Measurements from ENCODE around the gene PCDH9. TPM values are rescaled to one million over a fixed set of nuclear protein-coding genes. Genes with fewer than 3 reads are reported as not detected.

PCDH9 gene
- total RNA-seq, 1 donor from 2014 or later, result 4.2 TPM

DNA sequence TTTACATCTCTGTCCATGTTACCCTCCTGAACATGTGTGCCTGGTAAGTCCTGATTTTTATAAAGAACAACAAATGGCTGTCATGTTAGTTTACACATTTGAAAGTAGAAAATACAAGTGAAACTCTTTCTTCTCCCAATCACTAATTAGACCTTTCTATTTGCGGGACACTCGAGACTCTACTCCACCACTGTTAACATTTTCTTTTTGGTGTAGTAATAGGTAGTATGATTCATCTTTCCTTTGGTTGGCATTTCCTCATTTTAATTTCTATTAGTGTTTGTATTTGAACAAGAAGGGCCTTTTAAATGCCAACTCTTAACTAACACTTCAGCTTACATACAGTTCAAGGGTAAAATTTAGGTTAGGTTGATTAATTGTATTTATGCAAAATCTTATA lies 371.1 kb downstream of the PCDH9 start:
- DNase-seq (ENCODE audit: low spot score), result no peak

DNA sequence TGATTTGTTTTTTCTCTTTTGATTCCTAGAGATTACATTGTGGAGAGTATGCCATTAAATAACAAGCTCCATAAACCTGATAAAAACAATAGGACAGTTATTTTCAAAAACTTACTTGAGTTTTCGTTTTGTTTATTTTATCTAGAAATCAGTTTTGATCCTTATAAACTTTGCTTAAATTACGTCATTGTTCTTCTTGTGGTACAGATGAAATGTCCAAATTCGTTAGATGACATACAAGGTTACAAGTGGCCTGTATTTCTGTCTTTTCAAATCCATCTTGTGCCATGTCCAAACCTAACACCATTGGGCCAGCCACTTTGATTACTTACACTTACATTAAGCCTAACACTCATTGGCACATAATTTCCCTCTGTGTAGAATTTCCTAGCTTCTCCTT lies 372.0 kb downstream of the PCDH9 start:
- DNase-seq (ENCODE audit: low spot score), result no peak

DNA sequence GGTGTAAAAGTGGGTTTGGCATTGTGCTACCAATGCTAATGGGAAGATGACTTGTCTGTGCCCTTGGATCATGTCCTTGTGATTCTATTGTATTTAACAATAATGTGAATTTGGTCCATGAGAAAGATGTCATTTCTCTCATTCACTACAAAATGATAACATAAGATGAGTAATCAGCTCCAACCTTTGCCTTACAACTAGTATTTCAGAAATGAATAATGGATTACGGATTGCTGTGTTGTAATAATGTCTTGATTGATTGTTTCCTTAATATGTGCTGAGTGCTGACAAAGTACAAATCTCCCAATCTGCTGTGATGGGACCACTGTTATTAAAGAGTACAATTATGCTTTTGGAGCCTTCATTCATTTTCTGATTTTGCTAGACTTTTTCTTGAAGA lies 375.0 kb downstream of the PCDH9 start:
- DNase-seq (ENCODE audit: low spot score), result no peak

DNA sequence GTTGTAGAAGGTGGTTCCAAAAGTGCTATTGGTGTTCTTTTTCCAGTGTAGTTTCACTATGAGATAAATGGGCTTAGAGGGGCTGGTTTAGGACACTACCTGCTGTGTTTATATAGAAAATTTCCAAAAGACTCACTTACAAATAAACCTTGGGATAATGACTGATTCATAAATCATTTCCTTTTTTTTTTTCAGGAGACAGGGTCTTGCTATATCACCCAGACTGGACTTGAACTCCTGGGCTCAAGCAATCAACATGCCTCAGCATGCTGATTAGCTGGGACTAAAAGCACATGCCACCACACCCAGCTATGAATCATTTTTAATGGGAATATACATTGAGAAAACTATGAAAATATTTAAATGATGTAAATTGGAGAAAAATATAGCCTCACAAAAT lies 376.6 kb downstream of the PCDH9 start:
- no peak for DNase-seq (ENCODE audit: low spot score)

DNA sequence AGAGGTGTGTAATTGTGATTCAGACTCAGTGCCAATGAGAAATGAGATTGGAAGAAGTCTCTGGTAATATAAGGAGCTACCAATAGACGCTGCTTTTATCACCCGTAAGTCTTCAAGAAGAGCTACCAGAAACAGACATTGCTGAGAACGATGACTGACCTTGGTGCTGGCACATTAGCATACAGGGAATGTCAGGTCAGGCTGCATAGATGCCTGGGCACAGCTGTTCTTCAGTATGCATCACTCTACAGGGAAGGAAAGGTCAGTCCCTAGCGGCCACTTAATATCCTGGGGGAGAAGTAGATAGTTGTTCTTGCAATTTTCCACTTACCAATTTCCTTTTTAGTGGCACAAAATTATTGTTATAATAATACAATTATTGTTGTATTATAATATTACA lies 380.4 kb downstream of the PCDH9 start:
- no peak for DNase-seq (ENCODE audit: low spot score)

DNA sequence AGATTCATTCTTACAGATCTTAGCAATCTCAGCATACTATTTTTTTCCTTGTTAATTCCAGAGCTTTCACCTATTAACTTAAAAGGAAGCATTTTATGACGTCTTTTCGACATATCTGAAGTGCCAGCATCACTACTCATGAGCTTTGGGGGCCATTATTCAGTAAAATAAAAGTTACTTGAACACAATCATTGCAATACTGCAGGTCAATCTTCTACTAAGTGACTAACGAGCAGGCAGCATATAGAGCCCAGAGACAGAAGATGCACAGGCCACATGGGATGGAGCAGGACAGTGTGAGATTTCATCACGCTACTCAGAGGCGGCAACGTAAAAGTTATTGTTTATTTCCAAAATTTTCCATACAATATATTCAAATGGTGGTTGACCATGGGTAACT lies 382.6 kb downstream of the PCDH9 start:
- DNase-seq (ENCODE audit: low spot score), result no peak

DNA sequence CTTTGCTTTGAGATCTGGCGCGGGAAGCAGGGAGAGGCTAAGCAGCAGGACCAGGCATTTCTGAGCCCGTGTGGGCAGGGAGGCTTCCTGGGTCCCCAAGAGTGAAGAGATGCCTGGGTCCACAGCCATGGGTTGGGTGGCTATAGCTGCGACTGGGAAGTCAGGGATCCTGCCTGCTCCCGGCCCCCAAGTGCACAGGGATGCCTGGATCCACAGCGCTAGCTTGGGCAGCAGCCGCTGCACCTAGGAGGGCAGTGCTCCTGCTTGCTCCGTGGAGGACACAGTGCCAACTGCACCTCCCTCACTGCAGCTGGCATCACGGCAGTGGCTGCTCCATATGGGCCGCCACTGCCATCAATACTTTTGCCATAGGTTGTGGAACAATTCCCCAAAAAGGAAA lies 384.7 kb downstream of the PCDH9 start:
- DNase-seq (ENCODE audit: low spot score), result no peak

DNA sequence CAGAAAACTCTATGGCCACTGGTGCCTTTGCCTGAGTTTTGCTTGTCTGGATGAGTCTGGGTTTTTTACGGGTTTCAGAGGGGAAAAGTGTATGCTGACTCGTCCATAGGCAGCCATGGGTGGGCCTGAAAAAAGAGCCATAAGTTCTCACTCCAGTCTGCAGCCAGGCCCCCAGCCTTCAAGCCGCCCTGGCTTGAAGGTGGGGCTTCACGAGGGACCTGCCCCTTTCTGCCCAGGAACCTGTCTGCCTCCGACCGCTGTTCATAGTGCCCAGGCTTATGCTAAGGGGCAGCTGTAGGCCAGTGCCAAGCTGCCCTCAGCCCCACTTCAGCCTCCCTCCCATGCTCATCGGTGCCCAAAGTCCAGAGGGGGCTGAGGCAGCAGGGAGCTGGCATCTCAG lies 385.2 kb downstream of the PCDH9 start:
- DNase-seq (ENCODE audit: low spot score), result no peak

DNA sequence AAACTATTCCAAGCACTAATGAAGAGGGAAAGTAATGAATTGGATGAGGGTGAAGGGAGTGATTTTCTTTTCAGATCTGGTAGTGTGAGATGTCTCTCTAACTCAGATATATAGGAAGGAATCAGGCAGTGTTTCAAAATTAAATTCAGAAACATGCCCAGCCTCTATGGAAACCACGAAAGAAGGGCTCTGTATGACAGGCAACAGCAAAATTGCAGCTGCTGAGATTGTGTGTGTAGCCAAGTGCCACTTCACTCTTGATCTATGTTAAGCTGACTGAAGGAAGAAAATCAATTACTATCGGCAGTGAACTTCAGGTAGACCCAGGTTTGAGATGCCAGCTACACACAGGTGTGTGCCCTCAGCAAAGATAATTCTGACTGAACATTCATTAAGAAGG lies 387.4 kb downstream of the PCDH9 start:
- no peak for DNase-seq (ENCODE audit: low spot score)

DNA sequence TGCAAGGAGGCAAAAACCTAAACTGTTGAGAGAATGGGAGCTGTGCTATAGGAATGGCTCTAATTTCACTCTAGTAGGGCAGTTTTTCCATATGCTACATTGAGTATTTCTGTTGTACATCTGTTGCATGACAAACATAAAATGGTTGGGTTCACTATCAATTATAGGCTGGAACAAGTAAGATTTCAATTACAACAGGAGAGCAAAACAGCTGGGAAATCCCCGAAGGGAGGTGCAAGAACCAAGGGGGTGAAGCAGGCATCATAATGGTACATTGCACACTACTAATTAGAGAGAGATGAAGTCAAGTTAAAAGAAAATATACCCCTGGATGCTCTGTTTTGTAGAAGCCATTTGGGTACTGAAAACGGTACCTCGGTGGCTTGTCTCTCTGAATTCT lies 389.5 kb downstream of the PCDH9 start:
- DNase-seq (ENCODE audit: low spot score), result no peak

DNA sequence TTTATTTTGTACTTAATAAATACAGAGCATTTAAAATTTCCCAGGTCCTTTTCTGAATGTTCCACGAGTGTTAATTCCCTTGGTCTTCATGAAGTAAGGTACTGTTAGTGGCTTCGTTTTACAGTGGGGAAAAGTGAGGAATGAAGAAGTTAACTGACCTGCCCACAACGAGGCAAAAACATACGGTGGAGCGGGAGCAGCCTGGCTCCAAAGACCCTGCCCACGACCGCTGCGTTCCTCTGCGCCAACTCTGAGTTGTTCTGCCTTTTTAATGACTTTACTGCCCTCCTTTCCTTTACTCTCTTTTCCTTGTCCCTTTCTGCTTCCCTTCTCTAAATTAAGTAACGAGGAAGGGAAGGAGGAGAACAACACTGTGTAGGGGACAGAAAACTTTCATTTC lies 392.9 kb downstream of the PCDH9 start:
- no peak for DNase-seq (ENCODE audit: low spot score)

DNA sequence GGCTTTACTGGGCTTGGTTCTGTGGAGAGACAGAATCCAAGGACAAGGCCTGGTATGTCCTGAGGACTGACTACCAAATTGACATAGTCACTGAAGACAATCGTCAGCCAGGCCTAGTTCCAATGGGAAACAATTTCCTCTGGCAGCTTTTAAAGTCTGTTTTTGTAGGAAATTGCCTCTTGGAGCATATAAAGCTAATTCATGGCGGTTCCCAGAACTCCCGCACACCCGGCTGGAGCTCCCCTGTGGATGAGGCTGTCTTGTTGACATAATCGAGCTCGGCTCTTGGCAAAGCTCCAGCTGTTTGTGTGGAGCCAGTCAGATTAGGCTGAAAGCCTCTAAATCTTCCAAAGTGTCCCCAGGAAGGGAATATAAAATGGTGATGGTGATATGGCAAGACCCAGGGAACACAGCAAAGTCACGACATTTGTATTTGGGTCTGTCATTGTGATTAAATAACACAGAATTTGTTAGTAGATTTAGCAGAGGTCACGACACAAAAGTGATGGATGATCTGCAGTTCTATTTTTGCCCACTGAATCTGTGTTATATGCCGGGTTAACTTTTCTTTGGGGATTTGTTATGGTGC lies 395.0 kb downstream of the PCDH9 start:
- no peak for DNase-seq (ENCODE audit: low spot score)

DNA sequence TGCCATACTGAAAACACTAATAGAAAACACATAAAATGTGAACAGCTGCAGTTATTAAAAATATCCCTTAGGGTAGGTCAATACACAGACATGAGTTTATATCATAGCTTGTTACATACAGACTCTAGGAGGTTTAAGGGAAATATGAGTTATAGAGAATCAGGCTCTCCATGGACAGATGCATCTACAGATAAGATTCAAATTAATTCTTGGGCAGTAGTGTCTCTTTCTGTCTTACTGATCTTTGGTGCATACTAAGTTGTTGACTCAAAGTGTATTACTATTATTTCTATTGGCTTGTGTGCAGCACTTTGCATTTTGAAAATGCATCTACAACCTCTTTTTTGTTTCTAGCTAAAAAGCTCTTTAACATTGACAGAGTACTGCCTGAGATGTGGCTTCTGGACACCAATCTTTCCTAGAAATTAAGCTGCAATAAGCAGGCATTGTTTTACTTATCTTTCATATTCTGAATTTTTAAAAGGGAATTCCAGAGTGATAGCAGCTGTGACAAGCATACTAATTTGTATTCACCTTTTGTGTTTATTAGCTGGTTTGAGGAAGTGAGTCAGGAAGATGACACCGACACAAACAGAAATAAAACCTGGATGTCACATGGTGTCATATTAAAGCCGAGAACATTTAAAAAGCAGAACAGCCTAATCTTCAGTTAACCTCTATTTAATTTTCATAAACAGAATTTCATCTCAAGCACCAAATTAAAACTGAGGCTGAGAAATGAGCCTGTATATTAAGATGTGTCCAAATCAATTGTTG lies 399.0 kb downstream of the PCDH9 start:
- no peak for DNase-seq (ENCODE audit: low spot score)

DNA sequence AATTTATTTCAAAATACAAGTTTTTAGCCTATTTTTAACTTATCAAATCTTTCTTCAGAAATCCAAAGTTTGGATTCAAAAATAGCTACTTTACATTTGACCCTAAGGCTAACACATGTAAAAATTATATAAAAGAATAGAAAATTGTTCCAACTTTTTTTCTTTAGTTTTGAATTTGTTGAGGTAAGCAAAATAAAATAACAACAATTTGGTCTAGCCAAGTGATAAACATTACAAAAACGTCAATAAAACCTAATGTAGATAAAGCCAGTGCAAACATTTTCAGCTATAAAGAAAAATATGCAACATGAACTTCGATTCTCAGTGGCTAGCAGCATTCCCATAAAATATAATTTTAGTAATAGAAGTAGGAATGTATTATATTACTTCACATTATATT lies 400.3 kb downstream of the PCDH9 start:
- no peak for DNase-seq (ENCODE audit: low spot score)

DNA sequence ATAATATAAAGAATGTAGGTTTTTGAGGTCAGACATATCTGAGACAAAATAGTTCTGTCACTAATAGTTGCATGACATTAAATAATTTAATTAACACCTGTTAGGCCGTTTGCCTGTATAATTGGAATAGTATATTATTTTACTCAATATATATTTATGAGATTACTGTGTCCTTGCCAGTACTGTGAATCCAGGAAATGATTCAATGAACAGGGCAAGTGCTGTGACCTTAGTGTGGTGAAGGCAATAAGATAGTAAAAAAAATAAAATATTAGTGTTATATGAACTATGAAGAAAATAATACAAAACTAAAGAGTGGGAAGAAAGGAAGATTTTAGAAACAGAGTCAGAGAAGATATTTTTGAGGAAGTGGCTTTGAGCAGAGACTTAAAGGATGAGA lies 403.7 kb downstream of the PCDH9 start:
- no peak for DNase-seq (ENCODE audit: low spot score)

DNA sequence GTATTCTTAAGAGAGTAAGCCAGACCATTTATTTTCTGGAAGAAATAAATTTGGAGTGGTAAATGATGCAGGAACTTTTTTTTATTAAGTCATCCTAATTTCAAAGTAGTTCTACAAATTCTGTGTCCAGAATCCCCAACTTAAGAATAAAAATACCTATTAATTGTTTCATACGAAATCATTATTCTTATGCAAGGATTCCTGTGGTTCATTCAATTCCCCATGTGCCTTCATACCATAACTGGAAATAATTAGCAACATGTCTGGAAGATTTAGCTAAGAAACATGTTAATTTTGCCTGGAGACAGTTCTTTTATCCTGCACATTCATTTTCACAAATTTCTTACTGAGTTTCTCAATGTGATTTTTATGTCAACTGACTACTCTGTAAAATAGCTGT lies 408.6 kb downstream of the PCDH9 start:
- DNase-seq (ENCODE audit: low spot score), result no peak

DNA sequence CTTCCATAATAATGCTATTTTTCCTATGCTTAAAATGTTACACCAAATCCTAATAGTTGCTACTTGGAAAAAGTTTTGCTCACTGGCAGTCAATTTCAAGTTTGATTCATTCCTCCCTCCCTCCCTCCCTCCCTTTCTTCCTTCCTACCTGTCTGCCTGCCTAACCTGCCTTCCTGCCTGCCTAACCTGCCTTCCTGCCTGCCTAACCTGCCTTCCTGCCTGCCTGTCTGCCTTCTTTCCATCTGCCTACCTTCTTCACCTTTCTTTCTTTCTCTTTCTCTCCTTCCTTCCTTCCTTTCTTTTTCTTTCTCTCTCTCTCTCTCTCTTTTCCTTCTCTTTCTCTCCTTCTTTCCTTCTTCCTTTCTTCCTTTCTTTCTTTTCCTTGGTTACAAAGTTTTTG lies 418.7 kb downstream of the PCDH9 start:
- no peak for DNase-seq (ENCODE audit: low spot score)

DNA sequence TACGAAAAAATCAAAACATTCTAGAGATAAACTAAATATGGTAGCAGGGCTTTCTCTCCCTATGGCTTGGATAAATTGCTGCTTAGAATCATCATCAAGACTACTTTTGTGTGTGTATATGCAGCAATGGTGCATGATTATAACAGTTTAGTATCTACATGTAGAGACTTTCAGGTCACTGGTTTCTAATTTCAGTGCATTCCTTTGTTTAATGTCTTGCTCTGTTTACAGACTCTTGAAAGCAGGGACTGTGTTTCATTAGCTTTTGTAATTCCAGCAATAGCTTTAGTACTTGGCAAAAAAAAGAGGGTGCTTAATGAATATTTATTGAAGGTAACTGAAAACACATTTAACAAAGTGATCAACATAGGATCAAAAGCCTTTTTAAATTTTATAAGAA lies 420.7 kb downstream of the PCDH9 start:
- DNase-seq (ENCODE audit: low spot score), result no peak

DNA sequence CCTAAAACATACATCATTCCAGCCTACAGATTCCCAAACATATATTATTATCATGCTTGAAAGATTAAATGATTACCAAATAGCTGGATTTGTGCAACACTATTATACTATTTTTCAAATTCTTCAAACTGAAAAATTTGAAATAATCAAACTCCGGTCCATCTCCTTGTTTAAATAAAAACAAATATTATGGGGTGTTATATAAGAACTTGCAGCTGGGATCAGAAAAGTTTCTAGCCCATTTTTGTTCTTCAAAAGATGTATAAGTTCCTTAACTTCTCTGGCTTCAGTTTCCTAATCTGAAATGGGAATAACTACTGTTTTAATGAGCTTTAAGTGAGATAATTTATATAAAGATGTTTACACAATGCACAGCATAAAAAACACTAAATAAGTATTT lies 422.9 kb downstream of the PCDH9 start:
- DNase-seq (ENCODE audit: low spot score), result no peak

DNA sequence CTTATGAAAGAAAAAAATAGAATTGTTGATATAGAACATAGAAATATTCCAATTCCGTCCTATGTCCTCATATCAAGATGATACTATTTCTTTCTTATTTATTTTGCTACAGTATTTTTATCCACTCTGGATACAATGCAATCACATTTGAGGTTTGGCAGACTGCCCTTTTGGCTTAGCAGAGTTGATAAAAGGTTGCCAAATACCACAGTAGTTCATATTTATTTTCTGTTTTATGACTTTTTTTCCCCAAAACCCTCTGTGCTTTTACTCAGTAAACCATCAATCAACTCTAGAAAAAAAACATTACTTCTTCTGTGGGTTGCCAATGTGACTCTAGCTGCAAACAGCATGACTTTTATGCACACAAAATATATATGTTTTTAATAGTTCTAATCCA lies 424.5 kb downstream of the PCDH9 start:
- DNase-seq (ENCODE audit: low spot score), result no peak

DNA sequence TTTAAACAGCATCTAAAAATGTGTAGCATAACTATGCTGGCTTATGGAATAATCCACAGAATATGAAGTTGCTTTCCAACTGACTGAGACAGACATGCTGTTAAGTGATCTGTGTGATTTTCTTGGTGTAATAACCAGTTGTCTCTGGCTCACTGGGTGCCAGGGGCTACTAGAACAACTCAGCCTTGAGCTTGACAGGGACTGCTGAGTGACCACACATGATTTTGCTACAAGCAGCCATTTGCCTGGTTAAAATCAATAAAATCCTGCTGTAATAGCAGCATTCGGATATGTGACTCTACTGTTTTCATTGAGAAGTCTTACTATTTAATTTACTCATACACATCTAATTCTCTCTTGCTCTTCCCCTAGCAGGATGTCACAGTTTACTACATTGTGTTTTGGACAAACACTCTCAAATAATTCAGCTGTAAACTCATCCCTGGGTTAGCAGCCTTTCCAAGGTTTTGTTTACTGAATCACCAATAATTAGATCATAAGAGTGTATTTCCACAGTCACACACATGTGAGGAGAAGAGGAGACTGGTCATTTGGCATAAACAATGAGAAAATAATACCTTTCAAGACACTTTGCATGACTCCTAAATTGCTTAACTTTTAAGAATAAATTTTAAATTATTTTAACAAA lies 426.2 kb downstream of the PCDH9 start:
- DNase-seq (ENCODE audit: low spot score), result no peak

DNA sequence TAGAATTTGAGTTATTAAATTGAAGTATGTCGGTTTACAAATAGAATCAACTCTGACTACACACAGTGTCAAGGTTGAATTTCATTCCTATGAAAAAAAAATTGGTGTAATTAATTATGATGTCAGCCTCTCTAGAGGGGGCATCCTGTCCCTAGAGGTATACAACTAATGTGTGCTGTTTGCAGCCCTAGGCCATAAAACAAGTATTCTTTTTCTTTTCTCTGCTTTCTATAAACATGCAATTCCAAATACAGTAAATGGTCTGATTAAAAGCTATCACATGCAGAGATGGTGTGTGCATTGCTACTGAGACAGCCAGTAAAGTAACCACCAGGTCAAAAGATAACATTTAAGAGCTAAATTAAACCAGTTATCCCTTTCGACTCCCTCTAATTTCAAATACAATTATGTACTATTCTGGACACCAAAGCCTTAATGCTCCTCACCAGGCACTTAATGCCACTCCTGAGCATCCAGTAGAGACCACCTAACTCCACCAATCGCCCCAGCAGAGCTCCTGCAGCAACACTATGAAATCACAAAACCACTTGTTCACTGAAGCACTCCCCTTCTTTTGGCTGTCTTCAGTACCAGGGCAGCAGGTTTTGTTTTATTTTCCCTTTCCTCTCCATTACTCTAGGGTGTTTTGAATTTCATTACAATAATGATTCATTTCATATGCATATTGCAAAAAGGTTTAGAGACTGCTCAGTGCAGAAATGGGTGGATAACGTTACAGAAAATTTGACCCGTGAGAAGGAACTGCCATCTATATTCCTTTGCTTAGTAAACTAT lies 426.9 kb downstream of the PCDH9 start:
- DNase-seq (ENCODE audit: low spot score), result no peak
